Adrenal gland (tissue), 5 donors: ENCODE data around the gene TNNT3.
A peak's percentile ranks its signal among the peaks of the same experiment; 100 is the strongest.

Experiments used
- CTCF ChIP-seq, 6 experiments: fragments of 450-650 bp in 4 of 6; fragments of 200-600 bp in 2 of 6; sonication (generic) in 1 of 6; IDR thresholded peaks; 1 replicate in 5 of 6; 2 replicates in 1 of 6; pipeline versions ENCODE4 v1.5.1 to v1.8.0; 2016 to 2021; ENCODE audit warnings: antibody characterized with exemption in 6 of 6, mild to moderate bottlenecking in 2 of 6, moderate library complexity in 1 of 6
- POLR2A ChIP-seq, 2 donors: fragments of 450-650 bp; IDR thresholded peaks; one replicate each; pipeline ENCODE4 v1.6.1; 2017; ENCODE audit warnings: antibody characterized with exemption in 2 of 2, mild to moderate bottlenecking in 2 of 2, moderate library complexity in 1 of 2
- donor health status: DM: no; HTN: no; CAD: no.

- TF ChIP-seq CTCF (IDR thresholded peaks at IDR 0.05): peak in 2 of 6 experiments; percentile 11 to 39
- no peak for TF ChIP-seq POLR2A (IDR thresholded peaks at IDR 0.05)
These were observed 34.2 kb downstream of the TNNT3 start for GRCh38 chr11:1953489-1954266.
